ENCODE results near the gene GDPD2.

DNA sequence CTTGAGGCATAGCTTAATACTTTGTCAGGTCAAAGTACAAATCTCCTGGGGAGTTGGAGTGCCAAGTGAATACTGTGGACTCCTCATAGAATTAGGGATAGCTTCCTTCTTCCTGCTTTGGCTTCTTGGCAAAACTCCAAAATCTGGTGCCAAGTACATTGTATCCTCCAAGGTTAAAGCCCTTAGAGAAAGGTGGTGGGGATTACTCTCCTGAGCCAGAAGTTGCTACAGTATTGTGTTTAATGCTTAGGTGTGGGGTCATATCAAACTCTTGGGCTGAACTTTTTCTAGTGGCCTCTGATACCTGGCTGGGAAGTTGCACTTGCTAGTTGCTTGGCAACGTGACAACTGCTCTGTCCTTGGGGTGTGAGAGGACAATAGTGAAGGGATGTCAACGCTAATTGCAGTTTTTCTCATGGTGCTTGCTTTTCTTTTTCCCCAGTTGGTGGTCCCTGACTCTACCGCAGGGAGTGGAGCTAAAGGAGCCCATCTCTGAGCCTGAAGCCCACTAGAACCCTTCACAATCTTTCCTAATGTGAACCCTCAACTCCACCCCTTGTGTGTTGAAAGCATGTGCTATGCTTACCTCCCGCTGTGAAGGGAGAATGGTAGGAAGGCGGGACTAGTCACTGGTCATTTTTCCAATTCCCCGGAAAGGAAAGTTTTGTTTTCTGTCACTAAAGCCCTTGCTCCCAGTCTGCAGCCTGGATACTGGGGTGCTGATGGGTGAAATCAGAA is 57.0 kb downstream of the GDPD2 start:
- TF ChIP-seq, protein P1, sequence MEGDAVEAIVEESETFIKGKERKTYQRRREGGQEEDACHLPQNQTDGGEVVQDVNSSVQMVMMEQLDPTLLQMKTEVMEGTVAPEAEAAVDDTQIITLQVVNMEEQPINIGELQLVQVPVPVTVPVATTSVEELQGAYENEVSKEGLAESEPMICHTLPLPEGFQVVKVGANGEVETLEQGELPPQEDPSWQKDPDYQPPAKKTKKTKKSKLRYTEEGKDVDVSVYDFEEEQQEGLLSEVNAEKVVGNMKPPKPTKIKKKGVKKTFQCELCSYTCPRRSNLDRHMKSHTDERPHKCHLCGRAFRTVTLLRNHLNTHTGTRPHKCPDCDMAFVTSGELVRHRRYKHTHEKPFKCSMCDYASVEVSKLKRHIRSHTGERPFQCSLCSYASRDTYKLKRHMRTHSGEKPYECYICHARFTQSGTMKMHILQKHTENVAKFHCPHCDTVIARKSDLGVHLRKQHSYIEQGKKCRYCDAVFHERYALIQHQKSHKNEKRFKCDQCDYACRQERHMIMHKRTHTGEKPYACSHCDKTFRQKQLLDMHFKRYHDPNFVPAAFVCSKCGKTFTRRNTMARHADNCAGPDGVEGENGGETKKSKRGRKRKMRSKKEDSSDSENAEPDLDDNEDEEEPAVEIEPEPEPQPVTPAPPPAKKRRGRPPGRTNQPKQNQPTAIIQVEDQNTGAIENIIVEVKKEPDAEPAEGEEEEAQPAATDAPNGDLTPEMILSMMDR (IDR thresholded peaks at IDR 0.05): no peak
- TF ChIP-seq POLR2A (IDR thresholded peaks at IDR 0.05): no peak

Measured in lower leg skin (tissue), 3 donors.